Prostate gland (tissue), 2 donors: ENCODE results near the gene C3. TPM values are rescaled to one million over a fixed set of nuclear protein-coding genes. Genes with fewer than 3 reads are reported as not detected.
"Not testable (repeated sequence)": the region's sequence is repeated elsewhere in the genome, so short reads cannot be mapped to it uniquely, and the experiment has no call there.

ENCODE experiments used
- DNase-seq: peaks from one replicate; pipeline ENCODE4 v3.0.0-alpha.2; 2019; ENCODE audit warnings: low spot score
- H3K27ac ChIP-seq, 2 donors: fragments of 200-600 bp; sonication (generic); 2 replicates each; pipeline ENCODE4 v1.5.1; 2017 to 2019
- H3K27me3 ChIP-seq: fragments of 200-600 bp; sonication (generic); replicated peaks from 2 replicates; pipeline ENCODE4 v1.5.1; 2019; ENCODE audit not compliant: insufficient read depth
- H3K36me3 ChIP-seq, 2 donors: fragments of 200-600 bp; sonication (generic); 1 replicate in 1 of 2; 2 replicates in 1 of 2; pipeline versions ENCODE4 v1.5.1 to v1.8.1; 2017 to 2019
- H3K4me1 ChIP-seq: fragments of 200-600 bp; sonication (generic); replicated peaks from 2 replicates; pipeline ENCODE4 v1.5.1; 2019
- H3K4me3 ChIP-seq, 2 donors: fragments of 200-600 bp; sonication (generic); 2 replicates each; pipeline ENCODE4 v1.5.1; 2017 to 2019
- H3K9me3 ChIP-seq: fragments of 200-600 bp; sonication (generic); 2 replicates; pipeline ENCODE4 v1.5.1; 2017
- POLR2A ChIP-seq: fragments of 450-650 bp; IDR thresholded peaks from one replicate; pipeline ENCODE4 v1.6.1; 2016; ENCODE audit warnings: antibody characterized with exemption, mild to moderate bottlenecking
- POLR2AphosphoS5 ChIP-seq: sonication (generic); formaldehyde crosslinking; IDR thresholded peaks from one replicate; pipeline ENCODE4 v1.6.1; 2017; ENCODE audit warnings: antibody characterized with exemption
- WGBS: methylation state at CpG from one replicate; pipeline ENCODE4 v1.1.5; 2018; 5-methylcytosine and 5-hydroxymethylcytosine counted together
- intact Hi-C: fragments of 100-400 bp; cut with DNase I; formaldehyde crosslinking; loops from one replicate; pipeline ENCODE4 v1.14.2; 2022
- total RNA-seq, 2 donors: library from RNA; depleted of rRNA; stranded (reverse); fragments of >200 nt; gene quantifications; one replicate each; pipeline ENCODE4 v1.1.0, GENCODE V29; 2016
- TF ChIP-seq, protein P1 (sequence below), 4 experiments: fragments of 200-600 bp in 2 of 4; fragments of 450-650 bp in 2 of 4; sonication (generic) in 2 of 4; IDR thresholded peaks; 1 replicate in 3 of 4; 2 replicates in 1 of 4; pipeline ENCODE4 v1.5.1; 2016 to 2019; ENCODE audit warnings: antibody characterized with exemption in 4 of 4, mild to moderate bottlenecking in 2 of 4, moderate library complexity in 2 of 4

The C3 gene
- total RNA-seq, 2 donors from 2014 or later = 95.1 to 165 TPM

DNA sequence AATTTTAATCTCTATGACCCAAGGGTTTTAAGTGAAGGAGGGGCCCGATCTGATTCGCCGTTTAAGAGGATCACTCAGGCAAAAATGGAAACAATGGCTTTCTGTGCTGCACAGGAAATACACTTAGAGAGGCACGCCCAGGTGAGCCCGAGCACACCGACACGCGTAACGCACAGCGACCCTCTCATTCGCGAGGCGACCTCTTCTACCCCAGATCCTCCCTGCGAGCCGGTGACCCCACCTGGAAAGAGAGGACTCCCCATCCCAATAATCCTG, 46.6 kb upstream of the C3 start:
- no peak for DNase-seq
- TF ChIP-seq, protein P1, sequence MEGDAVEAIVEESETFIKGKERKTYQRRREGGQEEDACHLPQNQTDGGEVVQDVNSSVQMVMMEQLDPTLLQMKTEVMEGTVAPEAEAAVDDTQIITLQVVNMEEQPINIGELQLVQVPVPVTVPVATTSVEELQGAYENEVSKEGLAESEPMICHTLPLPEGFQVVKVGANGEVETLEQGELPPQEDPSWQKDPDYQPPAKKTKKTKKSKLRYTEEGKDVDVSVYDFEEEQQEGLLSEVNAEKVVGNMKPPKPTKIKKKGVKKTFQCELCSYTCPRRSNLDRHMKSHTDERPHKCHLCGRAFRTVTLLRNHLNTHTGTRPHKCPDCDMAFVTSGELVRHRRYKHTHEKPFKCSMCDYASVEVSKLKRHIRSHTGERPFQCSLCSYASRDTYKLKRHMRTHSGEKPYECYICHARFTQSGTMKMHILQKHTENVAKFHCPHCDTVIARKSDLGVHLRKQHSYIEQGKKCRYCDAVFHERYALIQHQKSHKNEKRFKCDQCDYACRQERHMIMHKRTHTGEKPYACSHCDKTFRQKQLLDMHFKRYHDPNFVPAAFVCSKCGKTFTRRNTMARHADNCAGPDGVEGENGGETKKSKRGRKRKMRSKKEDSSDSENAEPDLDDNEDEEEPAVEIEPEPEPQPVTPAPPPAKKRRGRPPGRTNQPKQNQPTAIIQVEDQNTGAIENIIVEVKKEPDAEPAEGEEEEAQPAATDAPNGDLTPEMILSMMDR (IDR thresholded peaks at IDR 0.05) = no peak
- TF ChIP-seq POLR2AphosphoS5 (no peak), POLR2A (no peak)
- H3K36me3 ChIP-seq = no peaks in the 10 kb centered on the region
- H3K9me3 ChIP-seq = no peaks in the 10 kb centered on the region
- no peaks in the 10 kb centered on the region for H3K4me1 ChIP-seq
- H3K27ac ChIP-seq = peak overlapping the region; percentile 83 to 88
- under 1% methylated on average over 15 of the region's 15 CpGs for WGBS
- H3K27me3 ChIP-seq = no peaks in the 10 kb centered on the region
- intact Hi-C loops = no loop called here
- peak overlapping the region; percentile 41 to 43 for H3K4me3 ChIP-seq

DNA sequence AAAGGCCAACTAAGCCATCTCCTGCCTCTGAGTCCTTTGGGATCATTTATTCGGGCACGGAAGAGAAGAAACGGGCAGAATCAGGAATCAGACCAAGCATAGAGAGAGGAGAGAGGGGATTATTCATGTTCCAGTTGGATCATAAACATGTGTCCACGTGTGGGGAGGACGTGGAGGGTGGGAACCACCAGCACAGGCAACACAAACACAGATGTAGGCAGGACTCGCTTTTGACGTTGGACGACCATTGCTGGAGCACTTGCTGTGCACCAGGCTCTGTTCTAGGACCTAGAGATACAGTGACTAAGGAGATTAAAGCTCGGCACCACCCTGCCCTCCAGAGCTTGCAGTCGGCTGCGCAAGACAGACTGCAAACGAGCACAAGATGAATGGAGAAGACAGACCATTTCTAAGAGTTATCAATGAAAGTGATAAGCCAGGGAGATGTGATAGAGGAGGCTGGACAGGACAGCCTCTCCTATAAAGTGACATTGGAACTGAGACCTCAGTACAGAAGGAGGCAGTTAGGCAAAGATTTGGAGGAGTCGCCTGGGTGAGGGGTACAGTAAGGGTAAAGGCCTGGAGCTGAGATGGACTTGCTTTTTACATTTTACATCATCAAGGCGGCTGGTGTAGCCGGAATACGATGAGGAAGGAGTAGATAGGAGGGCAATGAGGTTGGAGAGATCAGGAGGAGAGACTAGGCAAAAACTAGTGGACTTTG, 46.1 kb upstream of the C3 start:
- Histone ChIP-seq H3K27me3 (no peaks in the 10 kb centered on the region), H3K9me3 (no peaks in the 10 kb centered on the region), H3K27ac (peak overlapping the region; percentile 83 to 88), H3K36me3 (no peaks in the 10 kb centered on the region), H3K4me1 (no peaks in the 10 kb centered on the region), H3K4me3 (peak overlapping the region; percentile 41 to 43)
- intact Hi-C loops = no loop called here
- TF ChIP-seq POLR2A (no peak), POLR2AphosphoS5 (no peak)
- TF ChIP-seq, protein P1 (IDR thresholded peaks at IDR 0.05) = no peak
- WGBS = 19% methylated on average over 16 of the region's 16 CpGs
- no peak for DNase-seq

DNA sequence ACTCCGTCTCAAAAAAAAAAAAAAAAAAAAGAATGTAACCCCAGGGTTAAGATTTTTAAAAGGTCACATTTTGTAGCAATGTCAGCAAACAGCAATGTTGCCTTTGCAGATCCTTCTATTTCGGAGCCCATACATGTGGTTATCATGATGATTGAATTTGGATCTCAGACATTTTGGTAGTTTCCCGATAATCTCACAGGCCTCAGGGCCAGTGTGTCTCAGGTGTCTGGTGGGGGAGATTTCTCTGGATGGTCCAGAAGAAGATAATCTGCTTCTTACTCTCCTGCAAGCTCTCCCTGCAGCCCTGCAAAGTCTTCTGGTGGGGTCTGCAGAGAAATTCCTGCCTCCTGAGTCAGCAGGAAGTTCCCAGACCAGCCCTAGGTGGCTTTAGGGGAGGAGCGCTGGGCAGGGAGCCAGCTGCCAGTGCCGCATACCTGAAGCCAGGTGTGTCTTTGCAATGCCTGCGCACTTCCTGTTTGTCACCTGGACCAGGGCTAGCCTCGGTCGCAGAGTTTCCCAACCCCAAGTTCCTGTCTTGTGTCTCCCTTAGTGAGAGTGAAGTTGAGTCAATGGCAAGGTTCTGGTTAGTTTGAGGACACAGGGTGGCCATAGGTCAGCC, 45.4 kb upstream of the C3 start:
- no peaks in the 10 kb centered on the region for H3K9me3 ChIP-seq
- peak overlapping the region; percentile 41 to 43 for H3K4me3 ChIP-seq
- TF ChIP-seq POLR2AphosphoS5 = peak; percentile 98
- TF ChIP-seq, protein P1 (IDR thresholded peaks at IDR 0.05) = peak in 1 of 4 experiments; percentile 40
- peak; percentile 72 for TF ChIP-seq POLR2A
- intact Hi-C loops = no loop called here
- no peaks in the 10 kb centered on the region for H3K4me1 ChIP-seq
- peak overlapping the region; percentile 83 to 88 for H3K27ac ChIP-seq
- 20% methylated on average over 8 of the region's 8 CpGs for WGBS
- DNase-seq = peak; percentile 96
- no peaks in the 10 kb centered on the region for H3K36me3 ChIP-seq
- H3K27me3 ChIP-seq = no peaks in the 10 kb centered on the region

DNA sequence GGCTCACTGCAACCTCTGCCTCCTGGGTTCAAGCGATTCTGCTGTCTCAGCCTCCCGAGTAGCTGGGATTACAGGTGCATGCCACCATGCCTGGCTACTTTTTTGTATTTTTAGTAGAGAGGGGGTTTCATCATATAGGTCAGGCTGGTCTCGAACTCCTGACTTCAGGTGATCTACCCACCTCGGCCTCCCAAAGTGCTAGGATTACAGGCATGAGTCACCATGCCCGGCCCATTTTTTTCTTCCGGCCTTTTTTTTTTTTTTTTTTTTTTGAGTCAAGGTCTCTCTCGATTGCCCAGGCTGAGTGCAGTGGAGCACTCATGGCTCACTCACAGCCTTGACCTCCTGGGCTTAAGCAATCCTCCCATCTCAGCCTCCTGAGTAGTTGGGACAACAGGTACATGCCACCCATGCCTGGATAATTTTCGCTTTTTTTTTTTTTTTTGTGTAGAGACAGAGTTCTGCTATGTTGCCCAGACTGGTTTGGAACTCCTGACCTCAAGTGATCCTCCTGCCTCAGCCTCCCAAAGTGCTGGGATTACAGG, 41.9 kb upstream of the C3 start:
- intact Hi-C loops, H3K36me3 ChIP-seq, H3K27ac ChIP-seq, H3K27me3 ChIP-seq, H3K4me1 ChIP-seq, DNase-seq, H3K9me3 ChIP-seq, H3K4me3 ChIP-seq: not testable (repeated sequence)
- WGBS = 92% methylated on average over 8 of the region's 8 CpGs

DNA sequence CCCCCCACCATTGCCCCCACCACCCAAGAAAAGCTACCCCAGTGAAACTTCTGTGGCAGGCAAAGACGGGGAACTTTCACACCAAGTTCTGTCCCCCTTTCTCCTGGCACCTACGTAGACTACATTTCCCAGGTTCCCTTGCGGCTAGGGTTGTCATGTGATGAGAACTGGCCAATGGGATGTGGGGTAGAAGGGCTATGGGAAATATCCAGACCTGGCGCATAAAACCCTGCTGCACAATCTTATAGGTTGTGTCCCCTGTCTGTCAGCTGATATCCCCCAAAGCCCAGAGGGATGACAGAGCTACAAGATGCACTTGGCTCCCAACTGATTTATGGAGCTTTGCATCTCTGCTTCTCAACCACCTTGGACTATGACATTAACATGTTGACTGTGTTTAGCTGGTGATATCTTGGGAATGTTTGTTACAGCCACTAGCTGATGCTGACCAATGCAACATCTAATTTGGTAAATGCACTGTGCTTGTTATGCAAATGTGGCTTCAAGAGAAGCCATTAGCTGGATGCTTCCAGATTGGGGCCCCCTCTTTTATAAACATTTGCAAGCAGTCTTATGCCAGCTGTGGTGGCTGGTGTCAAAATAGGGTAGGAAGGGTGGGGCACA, 40.7 kb upstream of the C3 start:
- no peak for DNase-seq
- Histone ChIP-seq H3K4me3 (no peak overlapping the region), H3K27me3 (no peaks in the 10 kb centered on the region), H3K36me3 (peaks cover 0 to 3% of the 10 kb centered on the region in 2 donors), H3K4me1 (no peaks in the 10 kb centered on the region), H3K9me3 (no peaks in the 10 kb centered on the region), H3K27ac (no peak overlapping the region)
- WGBS = 91% methylated on average over 4 of the region's 4 CpGs
- TF ChIP-seq POLR2AphosphoS5 (no peak), POLR2A (no peak)
- TF ChIP-seq, protein P1 (IDR thresholded peaks at IDR 0.05) = no peak
- intact Hi-C loops = no loop called here
